Mucosa of descending colon (tissue), 3 donors: ENCODE data around the gene CREB5. TPM values are rescaled to one million over a fixed set of nuclear protein-coding genes. Genes with fewer than 3 reads are reported as not detected.

Source experiments
- ATAC-seq: fragments of 200-7000 bp; cut with Tn5 transposase; one replicate; pipeline ENCODE4 v1.9.1; 2020; ENCODE audit warnings: mild to moderate bottlenecking, moderate library complexity
- DNase-seq, 3 donors: peaks; one replicate each; pipeline ENCODE4 v3.0.0-alpha.2; 2020
- H3K36me3 ChIP-seq: fragments of 200-600 bp; one replicate; pipeline ENCODE4 v1.8.0; 2021; ENCODE audit warnings: low read depth, mild to moderate bottlenecking
- H3K4me1 ChIP-seq: fragments of 200-600 bp; one replicate; pipeline ENCODE4 v1.8.0; 2021; ENCODE audit warnings: low read depth, mild to moderate bottlenecking
- H3K4me3 ChIP-seq: fragments of 200-600 bp; one replicate; pipeline ENCODE4 v1.8.0; 2021; ENCODE audit warnings: mild to moderate bottlenecking
- H3K9me3 ChIP-seq: fragments of 200-600 bp; one replicate; pipeline ENCODE4 v1.8.0; 2021; ENCODE audit warnings: mild to moderate bottlenecking
- CTCF ChIP-seq: fragments of 200-600 bp; IDR thresholded peaks from one replicate; pipeline ENCODE4 v1.8.0; 2022; ENCODE audit warnings: antibody characterized with exemption, mild to moderate bottlenecking
- intact Hi-C, 2 donors: fragments of 100-400 bp; cut with DNase I in 1 of 2; cut with micrococcal nuclease in 1 of 2; formaldehyde crosslinking; loops; one replicate each; pipeline versions ENCODE4 v1.11.0 to v1.11.1; 2022; cut with DNase I, micrococcal nuclease
- total RNA-seq, 3 donors: library from RNA; stranded (reverse); fragmentation: NEBNext Ultra II Directional in 2 of 3; extraction: Animal tissue kit (Norgen Biotek cat#: 25700) in 2 of 3; gene quantifications; one replicate each; pipeline versions ENCODE4 v1.2.1 to v1.2.4, GENCODE V29; 2021 to 2023
- donor health status: DM: no; HTN: no; CAD: no; lungs with moderate emphysema.
- donor health status: DM: no; HTN: no; CAD: no.
- donor health status: DM: no; HTN: yes; CAD: no.

CREB5 gene
- total RNA-seq, 3 donors from 2014 or later: 0.61 to 5.4 (median 1.9) TPM

DNA sequence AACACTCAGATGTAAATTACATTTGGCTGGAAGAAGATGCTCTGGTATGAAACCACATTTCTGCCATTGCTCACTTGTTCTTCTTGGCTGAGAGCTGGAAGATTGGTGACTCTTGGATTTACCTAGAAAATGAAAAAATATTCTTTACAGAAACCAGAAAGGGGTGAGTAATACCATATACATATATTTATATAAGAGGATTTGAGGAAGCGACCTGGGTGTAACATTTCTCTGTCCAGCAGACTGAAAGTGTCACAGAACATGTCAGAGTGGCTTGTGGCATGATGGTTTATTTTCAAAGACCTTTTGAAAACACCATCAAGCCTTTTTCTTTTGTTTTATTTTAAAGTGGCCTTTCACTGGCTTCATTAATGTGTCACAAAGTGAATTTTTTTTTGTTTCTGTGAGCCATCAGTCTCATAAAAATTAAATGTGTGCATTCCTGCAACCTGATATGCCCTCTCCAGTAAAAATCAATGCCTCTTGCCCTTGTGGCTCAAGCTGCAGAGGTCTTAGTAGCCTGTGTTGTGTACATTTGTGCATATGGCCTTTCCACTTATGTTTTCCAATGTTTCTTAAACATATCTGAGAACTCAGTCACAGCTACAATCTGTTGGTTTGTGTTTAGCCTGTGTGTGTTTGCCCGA, 23.5 kb downstream of the CREB5 start:
- ATAC-seq: no peak
- intact Hi-C loops: no loop called here
- no peak for TF ChIP-seq CTCF
- Histone ChIP-seq H3K9me3 (no peaks in the 10 kb centered on the region), H3K4me1 (no peaks in the 10 kb centered on the region), H3K36me3 (no peaks in the 10 kb centered on the region), H3K4me3 (no peak overlapping the region)
- no peak for DNase-seq

GRCh38 chr7:28440055-28440601, 27.8 kb downstream of the CREB5 start:
- Histone ChIP-seq H3K4me1 (no peaks in the 10 kb centered on the region), H3K4me3 (no peak overlapping the region), H3K36me3 (no peaks in the 10 kb centered on the region), H3K9me3 (no peaks in the 10 kb centered on the region)
- intact Hi-C loops: no loop called here
- ATAC-seq: no peak
- DNase-seq: no peak
- no peak for TF ChIP-seq CTCF

GRCh38 chr7:28442540-28443420, 30.5 kb downstream of the CREB5 start:
- no peak for DNase-seq
- H3K36me3 ChIP-seq: no peaks in the 10 kb centered on the region
- intact Hi-C loops: no loop called here
- no peak for ATAC-seq
- no peaks in the 10 kb centered on the region for H3K4me1 ChIP-seq
- no peak overlapping the region for H3K4me3 ChIP-seq
- H3K9me3 ChIP-seq: no peaks in the 10 kb centered on the region
- TF ChIP-seq CTCF: no peak

DNA sequence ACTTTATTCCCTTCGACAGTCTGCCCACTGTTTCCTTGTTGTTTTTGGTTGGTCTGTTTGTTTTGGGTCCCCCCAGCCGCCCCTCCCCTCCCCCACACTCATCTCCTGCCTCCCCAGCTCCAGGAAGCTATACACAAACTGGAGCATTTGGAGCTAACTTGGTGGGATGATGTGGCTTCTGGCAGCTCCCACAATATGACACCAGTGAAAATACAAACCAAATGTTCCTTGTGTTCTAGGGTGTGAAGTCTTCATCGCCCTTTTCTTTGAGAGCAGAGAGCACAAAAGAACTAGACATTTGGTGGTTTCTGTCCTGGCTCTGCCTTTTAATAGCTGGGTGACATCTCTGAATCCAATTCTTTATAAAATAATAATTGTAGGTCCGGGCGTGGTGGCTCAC, 33.8 kb downstream of the CREB5 start:
- Histone ChIP-seq H3K4me3 (no peak overlapping the region), H3K9me3 (no peaks in the 10 kb centered on the region), H3K4me1 (no peaks in the 10 kb centered on the region), H3K36me3 (no peaks in the 10 kb centered on the region)
- no peak for ATAC-seq
- no peak for TF ChIP-seq CTCF
- DNase-seq: no peak
- intact Hi-C loops: no loop called here

DNA sequence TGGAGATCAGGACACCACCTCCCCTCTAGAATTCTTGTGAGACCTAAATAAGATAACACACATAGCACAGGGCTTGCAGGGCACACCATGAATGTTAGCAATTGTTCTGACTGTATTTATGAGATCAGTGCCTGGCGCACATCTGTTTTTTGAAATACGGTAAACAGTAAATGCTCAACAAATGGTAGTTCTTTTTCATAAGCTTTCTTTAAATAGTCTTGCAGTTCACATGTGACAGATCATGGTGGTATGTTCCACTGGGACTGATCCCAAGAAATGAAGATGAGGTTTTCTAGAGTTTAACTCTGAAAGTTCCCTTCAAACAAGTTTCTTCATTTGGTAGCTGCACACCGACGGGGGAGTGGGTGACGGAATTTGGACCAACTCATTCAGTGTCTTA, 34.8 kb downstream of the CREB5 start:
- TF ChIP-seq CTCF: no peak
- intact Hi-C loops: no loop called here
- ATAC-seq: no peak
- no peaks in the 10 kb centered on the region for H3K36me3 ChIP-seq
- H3K4me3 ChIP-seq: no peak overlapping the region
- H3K4me1 ChIP-seq: no peaks in the 10 kb centered on the region
- H3K9me3 ChIP-seq: no peaks in the 10 kb centered on the region
- no peak for DNase-seq
